SU-DHL-6 (cell line): ENCODE results near the gene ARL16.

Experiments
- H2AFZ ChIP-seq: fragments of 200-600 bp; sonication (generic); 2 replicates; pipeline ENCODE4 v1.6.1; 2014; ENCODE audit warnings: low read depth, mild to moderate bottlenecking, moderate library complexity, mixed read lengths, antibody characterized with exemption, low read length; ENCODE audit not compliant: severe bottlenecking
- H3F3A ChIP-seq: fragments of 200-600 bp; shearing (Covaris generic); 2 replicates; pipeline ENCODE4 v1.6.0; 2016; ENCODE audit warnings: antibody characterized with exemption, mild to moderate bottlenecking; ENCODE audit not compliant: insufficient read depth
- H3K27ac ChIP-seq: fragments of 200-600 bp; sonication (generic); 2 replicates; pipeline ENCODE4 v1.5.1; 2016; ENCODE audit warnings: low read depth, mild to moderate bottlenecking, low read length, moderate library complexity, mixed read lengths
- H3K27me3 ChIP-seq: fragments of 200-600 bp; sonication (generic), shearing (Covaris generic); 2 replicates; pipeline ENCODE4 v1.6.0; 2014; ENCODE audit warnings: mild to moderate bottlenecking, low read length
- H3K36me3 ChIP-seq: fragments of 200-600 bp; sonication (generic); 2 replicates; pipeline ENCODE4 v1.6.1; 2014; ENCODE audit warnings: mild to moderate bottlenecking, low read length, mixed read lengths
- H3K4me2 ChIP-seq: fragments of 300-600, 200-600 bp; shearing (Covaris generic), sonication (generic); 2 replicates; pipeline ENCODE4 v1.6.0; 2014; ENCODE audit warnings: low read length, low read depth, mild to moderate bottlenecking; ENCODE audit not compliant: poor library complexity, severe bottlenecking
- H3K4me3 ChIP-seq: fragments of 200-600 bp; sonication (generic); 2 replicates; pipeline ENCODE4 v1.5.1; 2014; ENCODE audit warnings: antibody characterized with exemption, low read length, mild to moderate bottlenecking, mixed read lengths; ENCODE audit not compliant: insufficient read depth, poor library complexity, severe bottlenecking
- H3K79me2 ChIP-seq: fragments of 200-600 bp; sonication (generic); 2 replicates; pipeline ENCODE4 v1.6.1; 2014; ENCODE audit warnings: mild to moderate bottlenecking, low read length, moderate library complexity; ENCODE audit not compliant: insufficient read depth
- H3K9ac ChIP-seq: fragments of 200-600 bp; sonication (generic); 2 replicates; pipeline ENCODE4 v1.7.0; 2014; ENCODE audit warnings: mild to moderate bottlenecking, low read length
- H3K9me2 ChIP-seq: fragments of 200-600 bp; sonication (generic); replicated peaks from 2 replicates; pipeline ENCODE4 v1.6.1; 2014; ENCODE audit warnings: low read length; ENCODE audit not compliant: insufficient read depth
- H3K9me3 ChIP-seq: fragments of 200-600 bp; sonication (generic); 2 replicates; pipeline ENCODE4 v1.6.1; 2014; ENCODE audit warnings: low read length, mixed read lengths; ENCODE audit not compliant: insufficient read depth
- H4K20me1 ChIP-seq: fragments of 200-600 bp; sonication (generic); 2 replicates; pipeline ENCODE4 v1.6.1; 2014; ENCODE audit warnings: low read depth, mild to moderate bottlenecking, antibody characterized with exemption, low read length, moderate library complexity, mixed read lengths
- EZH2phosphoT487 ChIP-seq: fragments of 200-600 bp; sonication (generic), shearing (Covaris generic); conservative IDR thresholded peaks from 2 replicates; pipeline ENCODE4 v1.6.1; 2018; ENCODE audit warnings: mild to moderate bottlenecking, antibody characterized with exemption, low read length, moderate library complexity, mixed read lengths
- TF ChIP-seq, protein P1 (sequence below): fragments of 200-600 bp; sonication (generic); IDR thresholded peaks from one replicate; pipeline ENCODE4 v1.5.1; 2017; ENCODE audit warnings: antibody characterized with exemption, mild to moderate bottlenecking, low read length, moderate library complexity; ENCODE audit not compliant: insufficient read depth, poor library complexity, severe bottlenecking

Gene ARL16

DNA sequence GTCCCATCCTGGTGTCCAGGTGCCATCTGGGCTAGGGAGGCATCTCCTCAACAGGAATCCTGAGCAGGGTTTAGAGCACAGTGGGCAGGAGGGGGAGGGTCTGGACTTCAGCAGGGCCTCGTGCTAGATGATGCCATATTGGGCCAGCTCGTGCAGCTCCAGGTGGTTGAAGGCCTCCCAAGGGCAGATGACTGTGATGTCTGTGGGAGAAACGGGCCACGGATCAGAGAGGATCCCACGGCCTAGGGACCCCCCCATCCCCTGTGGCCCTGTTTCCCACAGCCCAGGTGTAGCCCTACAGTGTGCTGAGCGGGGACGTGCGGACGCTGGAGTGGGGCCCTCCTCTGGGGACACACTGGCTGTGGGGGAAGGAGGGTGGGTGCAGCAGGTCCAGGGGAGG is 32.6 kb downstream of the ARL16 start:
- H3K27me3 ChIP-seq, result no peaks in the 10 kb centered on the region
- H3K79me2 ChIP-seq, result no peaks in the 10 kb centered on the region
- no peaks in the 10 kb centered on the region for H3K36me3 ChIP-seq
- no peak overlapping the region for H3K4me3 ChIP-seq
- no peak for TF ChIP-seq EZH2phosphoT487
- TF ChIP-seq, protein P1, sequence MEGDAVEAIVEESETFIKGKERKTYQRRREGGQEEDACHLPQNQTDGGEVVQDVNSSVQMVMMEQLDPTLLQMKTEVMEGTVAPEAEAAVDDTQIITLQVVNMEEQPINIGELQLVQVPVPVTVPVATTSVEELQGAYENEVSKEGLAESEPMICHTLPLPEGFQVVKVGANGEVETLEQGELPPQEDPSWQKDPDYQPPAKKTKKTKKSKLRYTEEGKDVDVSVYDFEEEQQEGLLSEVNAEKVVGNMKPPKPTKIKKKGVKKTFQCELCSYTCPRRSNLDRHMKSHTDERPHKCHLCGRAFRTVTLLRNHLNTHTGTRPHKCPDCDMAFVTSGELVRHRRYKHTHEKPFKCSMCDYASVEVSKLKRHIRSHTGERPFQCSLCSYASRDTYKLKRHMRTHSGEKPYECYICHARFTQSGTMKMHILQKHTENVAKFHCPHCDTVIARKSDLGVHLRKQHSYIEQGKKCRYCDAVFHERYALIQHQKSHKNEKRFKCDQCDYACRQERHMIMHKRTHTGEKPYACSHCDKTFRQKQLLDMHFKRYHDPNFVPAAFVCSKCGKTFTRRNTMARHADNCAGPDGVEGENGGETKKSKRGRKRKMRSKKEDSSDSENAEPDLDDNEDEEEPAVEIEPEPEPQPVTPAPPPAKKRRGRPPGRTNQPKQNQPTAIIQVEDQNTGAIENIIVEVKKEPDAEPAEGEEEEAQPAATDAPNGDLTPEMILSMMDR, result no peak
- H3F3A ChIP-seq, result no peaks in the 10 kb centered on the region
- H2AFZ ChIP-seq, result no peak overlapping the region
- H4K20me1 ChIP-seq, result no peaks in the 10 kb centered on the region
- no peaks in the 10 kb centered on the region for H3K9me3 ChIP-seq
- H3K9ac ChIP-seq, result no peak overlapping the region
- no peak overlapping the region for H3K4me2 ChIP-seq
- no peaks in the 10 kb centered on the region for H3K9me2 ChIP-seq
- H3K27ac ChIP-seq, result no peak overlapping the region

DNA sequence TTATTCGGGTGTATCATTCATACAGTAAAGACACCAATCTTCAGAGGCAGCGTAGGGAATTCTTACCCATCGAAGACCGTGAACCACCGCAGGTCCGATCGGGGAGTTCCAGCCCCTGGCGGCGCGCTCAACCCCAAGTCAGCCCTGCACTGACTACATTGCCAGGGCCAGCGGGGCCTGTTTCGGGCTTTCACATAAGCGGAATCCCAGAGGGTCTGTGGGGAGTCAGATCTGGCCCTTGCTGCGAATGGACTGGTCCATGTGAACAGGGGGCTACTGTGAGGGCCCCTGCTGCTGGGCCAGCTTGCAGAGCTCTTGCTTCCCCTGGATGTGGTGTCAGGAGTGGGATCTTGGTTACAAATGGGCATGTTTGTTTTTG is 34.9 kb downstream of the ARL16 start:
- Histone ChIP-seq H3K9ac (no peak overlapping the region), H3F3A (no peaks in the 10 kb centered on the region), H3K27ac (no peak overlapping the region), H3K4me3 (no peak overlapping the region), H3K9me3 (no peaks in the 10 kb centered on the region), H2AFZ (no peak overlapping the region), H4K20me1 (no peaks in the 10 kb centered on the region), H3K27me3 (no peaks in the 10 kb centered on the region), H3K9me2 (no peaks in the 10 kb centered on the region), H3K36me3 (no peaks in the 10 kb centered on the region), H3K4me2 (no peak overlapping the region), H3K79me2 (no peaks in the 10 kb centered on the region)
- TF ChIP-seq, protein P1, result no peak
- no peak for TF ChIP-seq EZH2phosphoT487

DNA sequence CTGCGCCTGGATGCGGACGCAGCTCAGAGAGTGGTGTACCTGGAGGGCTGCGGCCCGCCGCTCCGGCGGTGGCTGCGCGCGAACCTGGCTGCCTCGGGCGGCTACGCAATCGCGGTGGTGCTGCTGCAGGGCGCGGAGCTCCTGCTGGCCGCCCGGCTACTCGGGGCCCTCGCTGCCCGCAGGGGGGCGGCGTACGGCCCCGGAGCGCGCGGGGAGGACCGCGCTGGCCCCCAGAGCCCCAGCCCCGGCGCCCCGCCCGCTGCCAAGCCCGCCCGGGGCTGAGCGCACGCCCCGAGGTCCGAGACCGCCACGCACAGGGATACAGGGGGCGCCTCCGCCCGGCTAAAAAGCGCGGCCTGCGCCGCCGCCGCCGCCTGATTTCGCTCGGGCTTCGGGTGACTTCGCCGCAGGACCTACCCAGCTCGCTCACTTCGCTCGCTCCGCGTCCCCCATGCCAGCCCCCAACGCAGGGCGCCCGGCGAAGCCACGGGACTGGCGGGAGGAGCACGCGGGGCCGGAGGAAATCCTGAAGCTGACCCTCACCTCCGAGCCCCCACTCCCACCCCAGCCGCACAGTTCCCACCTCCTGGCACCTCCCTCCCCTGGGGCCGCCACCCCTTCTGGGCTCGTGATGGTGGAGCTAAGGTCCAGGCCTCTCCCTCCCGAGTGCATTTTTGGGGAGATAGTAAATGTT is 35.4 kb downstream of the ARL16 start:
- H3K4me2 ChIP-seq, result no peak overlapping the region

More for the DNA sequence above, 35.4 kb downstream of the ARL16 start:
- Histone ChIP-seq H3F3A (no peaks in the 10 kb centered on the region), H3K36me3 (no peaks in the 10 kb centered on the region), H3K27me3 (no peaks in the 10 kb centered on the region), H2AFZ (no peak overlapping the region), H3K27ac (no peak overlapping the region), H3K4me3 (no peak overlapping the region), H3K9me2 (no peaks in the 10 kb centered on the region), H3K9ac (no peak overlapping the region), H3K79me2 (no peaks in the 10 kb centered on the region), H3K9me3 (no peaks in the 10 kb centered on the region), H4K20me1 (no peaks in the 10 kb centered on the region)
- no peak for TF ChIP-seq EZH2phosphoT487
- TF ChIP-seq, protein P1, result no peak
